ENCODE results near the gene HIVEP3. TPM values are rescaled to one million over a fixed set of nuclear protein-coding genes. Genes with fewer than 3 reads are reported as not detected.

The HIVEP3 gene
- total and polyA plus RNA-seq, 2 experiments from 2014 or later: 0.57 to 5.9 TPM

DNA sequence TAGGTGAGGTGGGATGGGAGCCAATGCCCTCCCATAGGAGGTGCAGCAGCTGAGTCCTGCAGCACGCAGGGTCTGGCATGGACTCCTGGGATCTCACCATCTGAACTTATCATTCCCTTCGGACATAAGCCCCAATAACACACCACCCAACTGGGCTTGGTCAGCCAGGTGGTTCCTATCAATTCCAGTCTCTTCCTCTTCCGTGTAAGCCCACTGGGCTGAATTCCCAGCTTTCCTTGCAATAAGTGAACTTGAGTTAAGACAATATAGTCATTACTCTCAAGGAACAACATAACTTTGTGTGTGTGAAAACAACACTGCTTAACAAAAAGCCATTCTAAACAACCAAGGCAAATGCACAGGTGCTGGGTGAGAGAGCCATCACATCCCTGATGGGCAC is 347.7 kb downstream of the HIVEP3 start:
- no peak overlapping the region for H2AFZ ChIP-seq
- TF ChIP-seq EZH2 (IDR thresholded peaks at IDR 0.05; ENCODE audit: borderline replicate concordance) (no peak), EZH2phosphoT487 (IDR thresholded peaks at IDR 0.05; ENCODE audit: low read depth, severe bottlenecking, unreplicated experiment) (no peak)
- TF ChIP-seq, protein P1, sequence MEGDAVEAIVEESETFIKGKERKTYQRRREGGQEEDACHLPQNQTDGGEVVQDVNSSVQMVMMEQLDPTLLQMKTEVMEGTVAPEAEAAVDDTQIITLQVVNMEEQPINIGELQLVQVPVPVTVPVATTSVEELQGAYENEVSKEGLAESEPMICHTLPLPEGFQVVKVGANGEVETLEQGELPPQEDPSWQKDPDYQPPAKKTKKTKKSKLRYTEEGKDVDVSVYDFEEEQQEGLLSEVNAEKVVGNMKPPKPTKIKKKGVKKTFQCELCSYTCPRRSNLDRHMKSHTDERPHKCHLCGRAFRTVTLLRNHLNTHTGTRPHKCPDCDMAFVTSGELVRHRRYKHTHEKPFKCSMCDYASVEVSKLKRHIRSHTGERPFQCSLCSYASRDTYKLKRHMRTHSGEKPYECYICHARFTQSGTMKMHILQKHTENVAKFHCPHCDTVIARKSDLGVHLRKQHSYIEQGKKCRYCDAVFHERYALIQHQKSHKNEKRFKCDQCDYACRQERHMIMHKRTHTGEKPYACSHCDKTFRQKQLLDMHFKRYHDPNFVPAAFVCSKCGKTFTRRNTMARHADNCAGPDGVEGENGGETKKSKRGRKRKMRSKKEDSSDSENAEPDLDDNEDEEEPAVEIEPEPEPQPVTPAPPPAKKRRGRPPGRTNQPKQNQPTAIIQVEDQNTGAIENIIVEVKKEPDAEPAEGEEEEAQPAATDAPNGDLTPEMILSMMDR (IDR thresholded peaks at IDR 0.05; ENCODE audit: poor library complexity): no peak
- 75% methylated on average over 3 of the region's 3 CpGs for WGBS (ENCODE audit: low lambda C conversion rate, missing lambda C conversion rate)
- H3K27me3 ChIP-seq: peaks cover 4% of the 10 kb centered on the region
- no peak overlapping the region for H3K27ac ChIP-seq
- H3K4me3 ChIP-seq: no peak overlapping the region
- H3K9me3 ChIP-seq (ENCODE audit: low read depth): no peaks in the 10 kb centered on the region
- no peaks in the 10 kb centered on the region for H3K4me1 ChIP-seq (ENCODE audit: insufficient read depth)
- no peaks in the 10 kb centered on the region for H3K9me2 ChIP-seq (replicated peaks; ENCODE audit: insufficient read depth)
- H3K36me3 ChIP-seq (replicated peaks; ENCODE audit: insufficient read depth, low read depth): no peaks in the 10 kb centered on the region
- H3K79me2 ChIP-seq: no peaks in the 10 kb centered on the region
- DNase-seq (ENCODE audit: low spot score): no peak
- no peaks in the 10 kb centered on the region for H4K20me1 ChIP-seq (ENCODE audit: insufficient read depth, poor library complexity, severe bottlenecking)
- H3K4me2 ChIP-seq: no peak overlapping the region

DNA sequence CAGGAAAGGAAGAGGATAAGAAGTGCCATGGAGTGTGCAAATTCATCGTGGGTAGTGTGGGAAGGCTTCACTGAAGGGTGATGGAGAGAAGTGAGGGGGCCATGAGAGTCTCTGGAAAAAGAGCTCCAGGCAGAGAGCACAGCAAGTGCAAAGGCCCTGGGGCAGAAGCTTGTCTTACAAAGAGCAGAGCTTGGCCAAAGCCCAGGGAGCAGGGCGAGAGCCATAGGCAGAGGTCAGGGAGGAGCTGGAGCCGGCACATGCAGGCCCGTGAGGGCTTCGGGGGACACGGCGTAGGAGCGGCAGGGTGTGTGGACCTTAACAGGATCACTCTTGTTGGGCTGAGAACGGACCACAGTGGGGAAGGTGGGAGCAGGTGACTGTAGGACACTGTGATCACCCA is 350.5 kb downstream of the HIVEP3 start:
- Histone ChIP-seq H3K4me2 (no peak overlapping the region), H3K79me2 (no peaks in the 10 kb centered on the region), H3K27me3 (peaks cover 4% of the 10 kb centered on the region), H3K9me2 (replicated peaks; ENCODE audit: insufficient read depth) (no peaks in the 10 kb centered on the region), H3K9me3 (ENCODE audit: low read depth) (no peaks in the 10 kb centered on the region), H3K27ac (no peak overlapping the region), H3K4me1 (ENCODE audit: insufficient read depth) (no peaks in the 10 kb centered on the region), H2AFZ (no peak overlapping the region), H4K20me1 (ENCODE audit: insufficient read depth, poor library complexity, severe bottlenecking) (no peaks in the 10 kb centered on the region), H3K4me3 (no peak overlapping the region), H3K36me3 (replicated peaks; ENCODE audit: insufficient read depth, low read depth) (no peaks in the 10 kb centered on the region)
- DNase-seq (ENCODE audit: low spot score): no peak
- WGBS (ENCODE audit: low lambda C conversion rate, missing lambda C conversion rate): 94% methylated on average over 9 of the region's 9 CpGs
- TF ChIP-seq, protein P1 (IDR thresholded peaks at IDR 0.05; ENCODE audit: poor library complexity): no peak
- TF ChIP-seq EZH2phosphoT487 (IDR thresholded peaks at IDR 0.05; ENCODE audit: low read depth, severe bottlenecking, unreplicated experiment) (no peak), EZH2 (IDR thresholded peaks at IDR 0.05; ENCODE audit: borderline replicate concordance) (no peak)

DNA sequence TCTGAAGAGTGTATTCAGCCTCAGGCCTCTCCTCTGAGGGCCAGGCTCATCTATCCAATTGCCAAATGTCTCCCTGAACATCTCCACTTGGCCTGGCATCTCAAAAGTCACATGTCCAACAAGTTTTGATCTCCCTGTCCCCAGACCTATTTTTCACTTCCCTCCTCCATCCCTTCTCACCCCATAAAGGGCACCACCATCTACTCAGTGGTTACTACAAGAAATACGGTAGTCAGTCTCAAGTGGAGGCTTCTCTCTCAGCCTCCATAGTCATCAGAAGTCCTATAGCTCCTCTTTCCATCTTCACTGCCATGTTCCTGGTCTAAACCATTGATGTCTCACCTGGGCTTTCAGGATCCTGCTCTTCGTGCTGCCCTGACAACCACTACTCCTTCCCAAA is 351.8 kb downstream of the HIVEP3 start:
- Histone ChIP-seq H3K36me3 (replicated peaks; ENCODE audit: insufficient read depth, low read depth) (no peaks in the 10 kb centered on the region), H3K9me2 (replicated peaks; ENCODE audit: insufficient read depth) (no peaks in the 10 kb centered on the region), H4K20me1 (ENCODE audit: insufficient read depth, poor library complexity, severe bottlenecking) (no peaks in the 10 kb centered on the region), H3K27ac (no peak overlapping the region), H3K9me3 (ENCODE audit: low read depth) (no peaks in the 10 kb centered on the region), H3K79me2 (no peaks in the 10 kb centered on the region), H3K27me3 (peaks cover 4% of the 10 kb centered on the region), H3K4me3 (no peak overlapping the region), H3K4me2 (no peak overlapping the region), H2AFZ (no peak overlapping the region), H3K4me1 (ENCODE audit: insufficient read depth) (no peaks in the 10 kb centered on the region)
- no peak for DNase-seq (ENCODE audit: low spot score)
- TF ChIP-seq EZH2 (IDR thresholded peaks at IDR 0.05; ENCODE audit: borderline replicate concordance) (no peak), EZH2phosphoT487 (IDR thresholded peaks at IDR 0.05; ENCODE audit: low read depth, severe bottlenecking, unreplicated experiment) (no peak)
- TF ChIP-seq, protein P1 (IDR thresholded peaks at IDR 0.05; ENCODE audit: poor library complexity): no peak
- WGBS (ENCODE audit: low lambda C conversion rate, missing lambda C conversion rate): 85% methylated on average over 2 of the region's 2 CpGs
